Activated naive CD4-positive, alpha-beta T cell treated with anti-CD3 and anti-CD28 coated beads, Interleukin-2, amount 10 ng/mL, durations not matched to agents 7 days and 5 days (primary cell): ENCODE measurements around the gene PRDM1.

Experiments
- CTCF ChIA-PET: fragments of 350-600 bp; sonication (Branson Sonifier 250); formaldehyde crosslinking; loops from one replicate; lab custom pipeline; 2021; ENCODE audit warnings: antibody characterized with exemption; lab: Charles Lee
- DNase-seq: peaks from one replicate; pipeline ENCODE4 v3.0.0-alpha.2; 2020
- H3K27ac Mint-ChIP-seq: one replicate; pipeline ENCODE4 v1.8.0; 2021; ENCODE audit warnings: mild to moderate bottlenecking, moderate library complexity, mixed read lengths
- H3K27me3 Mint-ChIP-seq: one replicate; pipeline ENCODE4 v1.8.0; 2021; ENCODE audit warnings: mild to moderate bottlenecking, mixed read lengths
- H3K36me3 Mint-ChIP-seq: one replicate; pipeline ENCODE4 v1.8.0; 2021; ENCODE audit warnings: mixed read lengths
- H3K4me1 Mint-ChIP-seq: one replicate; pipeline ENCODE4 v1.8.0; 2021; ENCODE audit warnings: mixed read lengths
- H3K4me3 Mint-ChIP-seq: one replicate; pipeline ENCODE4 v1.8.0; 2021; ENCODE audit warnings: mild to moderate bottlenecking, moderate library complexity, mixed read lengths
- H3K9me3 Mint-ChIP-seq: one replicate; pipeline ENCODE4 v1.8.0; 2021; ENCODE audit warnings: mixed read lengths

PRDM1 gene

DNA sequence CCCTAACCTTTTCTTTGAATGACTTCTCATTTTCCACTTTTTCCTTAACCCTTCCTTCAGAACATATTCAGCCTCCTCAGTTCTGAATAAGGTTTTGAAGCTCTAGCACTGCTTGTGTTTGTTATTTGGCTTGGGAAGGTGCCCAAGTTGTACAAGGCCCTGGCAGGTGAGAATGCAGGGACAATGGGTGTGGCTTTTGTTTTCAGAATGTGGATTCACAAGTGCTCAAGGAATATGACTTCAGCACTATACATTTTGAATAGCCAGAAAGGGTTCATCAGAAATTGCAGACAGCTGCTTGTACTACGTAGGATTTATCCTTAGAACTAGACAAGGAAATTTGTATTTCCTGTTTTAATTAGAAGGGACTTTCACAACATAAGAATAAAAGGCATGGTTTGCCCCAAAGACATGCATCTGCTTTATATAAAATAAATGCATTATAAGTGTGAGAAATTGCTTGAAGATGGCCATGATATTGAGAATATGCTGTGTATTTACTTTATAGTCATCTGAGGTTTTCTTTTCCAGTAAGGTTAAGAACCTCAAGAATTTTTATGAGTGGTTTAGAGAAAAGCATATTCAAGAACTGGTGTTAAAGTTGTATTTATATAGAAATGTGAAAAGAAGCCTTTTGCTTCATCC lies 29.3 kb upstream of the PRDM1 start:
- Mint-ChIP-seq H3K27ac (peak overlapping the region; percentile 52), H3K4me3 (peak overlapping the region; percentile 21), H3K36me3 (peaks cover 3% of the 10 kb centered on the region), H3K4me1 (peaks cover 32% of the 10 kb centered on the region), H3K27me3 (no peaks in the 10 kb centered on the region), H3K9me3 (no peaks in the 10 kb centered on the region)
- DNase-seq: no peak
- CTCF ChIA-PET: interaction anchor here (0.7 kb wide), 1 partner anchor 625 kb away, joined by 4 read pairs; no protein-coding TSS in a partner anchor

DNA sequence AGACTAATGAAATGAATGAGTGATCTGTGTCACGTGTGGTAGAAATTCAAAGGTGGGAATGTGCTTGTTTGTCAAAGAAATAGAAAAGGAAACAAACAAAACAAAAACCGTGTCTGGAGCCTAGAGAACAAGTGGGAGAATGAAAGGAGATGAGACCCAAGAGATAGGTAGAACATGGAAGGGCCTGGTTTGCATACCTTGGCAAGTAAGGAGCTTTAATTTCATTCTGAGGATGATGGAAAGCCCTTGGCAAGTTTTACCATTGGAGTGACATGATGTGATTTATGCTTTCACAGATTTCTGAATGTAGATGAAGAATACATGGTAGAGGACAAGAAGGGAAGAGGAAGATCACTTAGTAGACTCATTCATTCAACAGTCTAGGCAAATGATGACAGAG lies 26.8 kb upstream of the PRDM1 start:
- Mint-ChIP-seq H3K27me3 (peaks cover 6% of the 10 kb centered on the region), H3K27ac (no peak overlapping the region), H3K4me3 (no peak overlapping the region), H3K9me3 (no peaks in the 10 kb centered on the region), H3K4me1 (peaks cover 26% of the 10 kb centered on the region), H3K36me3 (peaks cover 2% of the 10 kb centered on the region)
- no peak for DNase-seq
- CTCF ChIA-PET: no interaction called here

GRCh38 chr6:106060167-106060566 lies 26.0 kb upstream of the PRDM1 start:
- CTCF ChIA-PET: no interaction called here

DNA sequence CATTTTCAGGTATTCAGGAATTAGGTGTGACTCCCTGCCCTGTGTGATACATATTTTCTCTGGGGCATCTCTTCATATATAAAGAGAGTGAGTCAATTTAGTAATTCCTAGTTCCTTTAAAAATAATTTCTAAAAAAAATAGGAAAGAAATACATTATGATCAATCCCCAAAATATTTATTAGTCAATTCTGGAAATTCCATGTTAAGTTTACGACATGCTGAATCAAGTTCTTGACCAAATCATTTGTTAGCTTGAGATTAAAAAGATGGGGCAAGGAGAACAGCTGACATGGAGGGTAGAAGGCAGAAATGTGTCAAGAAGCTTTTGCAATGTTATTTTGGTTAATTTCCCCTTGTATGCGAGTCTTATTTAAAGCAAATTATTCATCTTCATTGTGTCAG lies 22.7 kb upstream of the PRDM1 start:
- H3K36me3 Mint-ChIP-seq: peaks cover 1% of the 10 kb centered on the region
- no peak for DNase-seq
- no peak overlapping the region for H3K4me3 Mint-ChIP-seq
- H3K4me1 Mint-ChIP-seq: no peaks in the 10 kb centered on the region
- CTCF ChIA-PET: no interaction called here
- no peaks in the 10 kb centered on the region for H3K9me3 Mint-ChIP-seq
- H3K27ac Mint-ChIP-seq: no peak overlapping the region
- H3K27me3 Mint-ChIP-seq: peaks cover 18% of the 10 kb centered on the region

More at GRCh38 chr6:106060167-106060566, 26.0 kb upstream of the PRDM1 start:
- no peak overlapping the region for H3K4me3 Mint-ChIP-seq
- peaks cover 13% of the 10 kb centered on the region for H3K27me3 Mint-ChIP-seq
- peaks cover 2% of the 10 kb centered on the region for H3K36me3 Mint-ChIP-seq
- peaks cover 25% of the 10 kb centered on the region for H3K4me1 Mint-ChIP-seq
- no peak for DNase-seq
- no peak overlapping the region for H3K27ac Mint-ChIP-seq
- no peaks in the 10 kb centered on the region for H3K9me3 Mint-ChIP-seq

DNA sequence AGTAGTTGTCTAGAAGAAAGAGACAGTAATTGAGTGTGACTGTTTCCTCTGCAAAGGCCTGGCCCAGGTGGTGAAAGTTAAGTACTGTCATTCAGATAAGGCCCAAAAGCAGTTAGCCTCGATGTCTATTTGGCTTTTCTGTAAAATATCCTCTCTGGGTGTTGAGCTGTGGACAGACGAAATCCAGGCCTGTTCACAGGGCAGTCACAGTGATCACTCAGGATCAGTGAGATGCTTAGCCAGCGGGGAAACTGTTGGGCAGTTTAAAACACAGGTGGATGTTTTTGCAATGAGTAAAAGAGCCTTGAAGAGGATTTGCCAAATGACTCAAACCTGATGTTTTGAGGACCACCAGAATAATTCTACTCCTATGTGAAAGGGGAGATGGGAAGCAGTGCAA lies 22.0 kb upstream of the PRDM1 start:
- peaks cover 23% of the 10 kb centered on the region for H3K27me3 Mint-ChIP-seq
- CTCF ChIA-PET: no interaction called here
- no peak for DNase-seq
- no peak overlapping the region for H3K27ac Mint-ChIP-seq
- H3K36me3 Mint-ChIP-seq: peaks cover 1% of the 10 kb centered on the region
- H3K4me3 Mint-ChIP-seq: no peak overlapping the region
- H3K4me1 Mint-ChIP-seq: no peaks in the 10 kb centered on the region
- no peaks in the 10 kb centered on the region for H3K9me3 Mint-ChIP-seq

- DNase-seq: no peak
- no peaks in the 10 kb centered on the region for H3K9me3 Mint-ChIP-seq
- CTCF ChIA-PET: no interaction called here
- H3K27me3 Mint-ChIP-seq: peaks cover 28% of the 10 kb centered on the region
- peaks cover 1% of the 10 kb centered on the region for H3K36me3 Mint-ChIP-seq
- H3K4me1 Mint-ChIP-seq: no peaks in the 10 kb centered on the region
- H3K4me3 Mint-ChIP-seq: no peak overlapping the region
- H3K27ac Mint-ChIP-seq: no peak overlapping the region
Observed at GRCh38 chr6:106064756-106065155, 21.4 kb upstream of the PRDM1 start.

- Mint-ChIP-seq H3K36me3 (peaks cover 1% of the 10 kb centered on the region), H3K4me1 (no peaks in the 10 kb centered on the region), H3K27ac (no peak overlapping the region), H3K27me3 (peaks cover 31% of the 10 kb centered on the region), H3K4me3 (no peak overlapping the region), H3K9me3 (no peaks in the 10 kb centered on the region)
- CTCF ChIA-PET: no interaction called here
- no peak for DNase-seq
Observed at GRCh38 chr6:106066989-106067388, 19.1 kb upstream of the PRDM1 start.

DNA sequence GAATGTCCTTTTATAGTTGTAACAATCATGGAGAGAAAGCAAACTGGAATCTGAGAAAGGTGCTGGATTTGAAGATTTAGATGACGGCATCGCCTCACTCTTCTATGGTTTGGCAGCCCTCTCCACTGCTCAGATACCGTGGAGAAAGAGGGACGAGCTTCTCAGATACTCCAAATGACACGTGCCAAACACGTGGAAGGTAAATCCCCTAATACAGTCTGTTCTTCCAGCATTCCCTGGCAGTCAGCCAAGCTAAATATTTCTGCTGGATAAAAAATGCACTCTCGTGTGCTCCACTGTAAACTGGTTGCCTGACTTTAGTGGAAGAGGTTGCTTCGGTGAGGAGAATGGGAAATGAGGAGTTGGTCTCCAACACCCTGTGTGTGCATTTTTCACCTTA lies 16.7 kb upstream of the PRDM1 start:
- Mint-ChIP-seq H3K27me3 (peaks cover 28% of the 10 kb centered on the region), H3K27ac (no peak overlapping the region), H3K36me3 (peaks cover 1% of the 10 kb centered on the region), H3K4me1 (no peaks in the 10 kb centered on the region), H3K9me3 (no peaks in the 10 kb centered on the region), H3K4me3 (no peak overlapping the region)
- DNase-seq: no peak
- CTCF ChIA-PET: no interaction called here

DNA sequence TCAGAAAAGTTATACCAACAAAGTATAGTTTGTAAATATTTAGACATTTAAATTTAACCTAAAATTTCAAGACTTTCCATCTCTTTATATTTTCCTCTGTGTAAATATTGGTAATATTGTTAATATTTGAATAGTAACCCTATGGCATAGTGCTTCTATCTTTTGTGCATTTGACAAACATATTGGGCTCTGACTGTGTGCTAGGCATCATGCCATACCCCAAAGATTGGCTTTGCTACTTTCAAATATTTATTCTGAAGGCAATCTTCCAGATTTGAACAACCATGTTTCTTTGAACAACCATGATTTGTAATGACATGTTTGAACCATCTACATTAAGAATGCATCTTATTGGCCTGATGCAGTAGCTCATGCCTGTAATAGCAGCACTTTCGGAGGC lies 15.5 kb upstream of the PRDM1 start:
- Mint-ChIP-seq H3K27ac (no peak overlapping the region), H3K36me3 (peaks cover 1% of the 10 kb centered on the region), H3K27me3 (peaks cover 23% of the 10 kb centered on the region), H3K4me1 (no peaks in the 10 kb centered on the region), H3K9me3 (no peaks in the 10 kb centered on the region), H3K4me3 (no peak overlapping the region)
- no peak for DNase-seq
- CTCF ChIA-PET: no interaction called here

DNA sequence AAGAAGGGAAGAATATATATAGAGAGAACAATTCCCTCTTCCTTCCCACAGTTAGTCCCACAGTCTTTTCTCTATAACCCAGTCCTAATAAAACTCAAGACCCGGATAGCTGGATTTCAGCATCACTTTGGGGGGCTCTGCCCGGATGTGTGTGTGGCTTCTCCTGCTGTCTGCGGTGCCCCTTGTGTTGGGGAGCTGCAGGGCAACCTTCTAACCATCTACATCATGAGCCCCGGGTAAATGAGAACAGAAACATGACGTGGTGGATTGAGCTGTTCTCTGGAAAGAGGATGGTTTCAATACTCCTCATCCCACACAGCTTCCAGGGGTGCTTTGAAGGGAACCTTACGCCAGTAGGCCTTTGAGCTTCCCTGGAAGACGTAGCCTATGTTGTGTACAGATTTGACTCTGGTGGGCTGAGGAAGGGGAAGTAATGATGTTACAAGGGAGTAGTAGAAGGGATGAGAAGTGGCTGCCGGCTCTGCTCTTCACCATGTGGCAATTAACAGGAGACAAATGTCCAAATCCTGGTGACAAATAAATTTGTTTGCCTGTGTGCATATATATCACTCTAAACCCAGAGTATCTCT lies 13.5 kb upstream of the PRDM1 start:
- H3K27ac Mint-ChIP-seq: no peak overlapping the region
- H3K9me3 Mint-ChIP-seq: no peaks in the 10 kb centered on the region
- H3K36me3 Mint-ChIP-seq: no peaks in the 10 kb centered on the region
- no peak for DNase-seq
- no peaks in the 10 kb centered on the region for H3K4me1 Mint-ChIP-seq
- no peak overlapping the region for H3K4me3 Mint-ChIP-seq
- H3K27me3 Mint-ChIP-seq: peaks cover 24% of the 10 kb centered on the region
- CTCF ChIA-PET: interaction anchor here (0.5 to 1.1 kb wide), 3 partner anchors 123 to 346 kb away, joined by 3 to 4 read pairs (median 3); no protein-coding TSS in a partner anchor

DNA sequence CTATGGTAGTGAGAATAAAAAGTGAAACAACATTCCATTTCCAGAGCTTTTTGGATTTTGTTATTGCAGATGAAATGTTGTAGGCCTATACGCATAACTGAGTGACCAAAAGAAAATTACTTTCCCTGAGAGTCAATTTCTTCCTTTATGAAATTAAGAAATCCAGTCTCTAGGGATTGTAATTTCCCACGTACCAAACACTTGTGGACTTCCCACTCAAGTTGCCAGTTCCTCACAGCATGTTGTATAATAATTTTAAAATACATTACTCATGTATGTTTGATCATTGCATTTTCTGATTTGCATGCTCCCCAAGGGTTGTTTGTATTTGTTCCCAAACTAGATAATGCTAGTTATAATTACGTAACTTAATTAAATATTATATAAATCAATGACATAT lies 12.0 kb upstream of the PRDM1 start:
- CTCF ChIA-PET: no interaction called here
- Mint-ChIP-seq H3K4me1 (peaks cover 3% of the 10 kb centered on the region), H3K27ac (no peak overlapping the region), H3K4me3 (no peak overlapping the region), H3K9me3 (no peaks in the 10 kb centered on the region), H3K27me3 (peaks cover 21% of the 10 kb centered on the region), H3K36me3 (no peaks in the 10 kb centered on the region)
- no peak for DNase-seq

- no peak for DNase-seq
- CTCF ChIA-PET: no interaction called here
- Mint-ChIP-seq H3K27ac (no peak overlapping the region), H3K36me3 (no peaks in the 10 kb centered on the region), H3K27me3 (peaks cover 24% of the 10 kb centered on the region), H3K9me3 (no peaks in the 10 kb centered on the region), H3K4me3 (no peak overlapping the region), H3K4me1 (peaks cover 5% of the 10 kb centered on the region)
Observed at GRCh38 chr6:106076139-106076538, 10.0 kb upstream of the PRDM1 start.

- Mint-ChIP-seq H3K9me3 (no peaks in the 10 kb centered on the region), H3K36me3 (peaks cover 5% of the 10 kb centered on the region), H3K4me1 (peaks cover 12% of the 10 kb centered on the region), H3K27ac (no peak overlapping the region), H3K4me3 (no peak overlapping the region), H3K27me3 (peaks cover 30% of the 10 kb centered on the region)
- CTCF ChIA-PET: no interaction called here
- DNase-seq: no peak
Observed at GRCh38 chr6:106077170-106077569, 9.0 kb upstream of the PRDM1 start.

- H3K27me3 Mint-ChIP-seq: peaks cover 26% of the 10 kb centered on the region
- H3K36me3 Mint-ChIP-seq: peaks cover 5% of the 10 kb centered on the region
- DNase-seq: no peak
- CTCF ChIA-PET: no interaction called here
- H3K4me3 Mint-ChIP-seq: no peak overlapping the region
- no peaks in the 10 kb centered on the region for H3K9me3 Mint-ChIP-seq
- peaks cover 18% of the 10 kb centered on the region for H3K4me1 Mint-ChIP-seq
- no peak overlapping the region for H3K27ac Mint-ChIP-seq
Observed at GRCh38 chr6:106077881-106078280, 8.3 kb upstream of the PRDM1 start.
